Kidney (tissue), 14 donors: Measurements from ENCODE around the gene TXNL4A. TPM values are rescaled to one million over a fixed set of nuclear protein-coding genes. Genes with fewer than 3 reads are reported as not detected.

ENCODE experiments used
- DNase-seq, 5 donors: peaks; one replicate each; pipeline ENCODE4 v3.0.0-alpha.2; 2013 to 2020
- FAIRE-seq: peaks from 2 replicates; lab custom pipeline; 2012; peaks lifted over from hg19 to GRCh38; lab: Jason Lieb, UNC
- H3K27ac ChIP-seq, 2 donors: one replicate each; pipeline ENCODE4 v1.7.0; 2013; ENCODE audit warnings: low read depth in 2 of 2, low read length in 2 of 2, inconsistent platforms in 1 of 2
- H3K27me3 ChIP-seq: one replicate; pipeline ENCODE4 v1.7.1; 2013; ENCODE audit warnings: low read length, inconsistent platforms; ENCODE audit not compliant: control insufficient read depth, insufficient read depth
- H3K36me3 ChIP-seq, 3 donors: one replicate each; pipeline versions ENCODE4 v1.7.0 to v1.7.1; 2013; ENCODE audit warnings: low read length in 3 of 3, control low read depth in 1 of 3, inconsistent platforms in 1 of 3; ENCODE audit not compliant: insufficient read depth in 3 of 3, control insufficient read depth in 2 of 3
- H3K4me1 ChIP-seq, 3 donors: one replicate each; pipeline versions ENCODE4 v1.7.0 to v1.7.1; 2013; ENCODE audit warnings: low read length in 3 of 3, inconsistent platforms in 1 of 3, low read depth in 1 of 3; ENCODE audit not compliant: control insufficient read depth in 2 of 3, insufficient read depth in 2 of 3
- H3K4me3 ChIP-seq, 3 donors: one replicate each; pipeline versions ENCODE4 v1.7.0 to v1.8.1; 2013; ENCODE audit warnings: low read length in 3 of 3, control low read depth in 1 of 3, inconsistent platforms in 1 of 3
- H3K9ac ChIP-seq, 3 donors: one replicate each; pipeline versions ENCODE4 v1.7.0 to v1.7.1; 2013; ENCODE audit warnings: low read length in 3 of 3, control low read depth in 1 of 3, inconsistent platforms in 1 of 3
- H3K9me3 ChIP-seq, 3 donors: one replicate each; pipeline versions ENCODE4 v1.7.0 to v1.7.1; 2013; ENCODE audit warnings: low read length in 3 of 3, control low read depth in 1 of 3, inconsistent platforms in 1 of 3; ENCODE audit not compliant: control insufficient read depth in 2 of 3, insufficient read depth in 1 of 3
- intact Hi-C: fragments of 100-400 bp; cut with DNase I; formaldehyde crosslinking; loops from one replicate; pipeline ENCODE4 v1.11.1; 2022
- polyA plus RNA-seq: library from polyadenylated mRNA; stranded (reverse); fragments of 350-450 nt; fragmentation: Illumina TruSeq; extraction: RNeasy Lipid Tissue Mini Kit (QIAGEN cat#74804); gene quantifications from one replicate; pipeline ENCODE4 v1.2.3, GENCODE V29; 2014; ENCODE audit warnings: low read depth, low replicate concordance; ENCODE audit not compliant: insufficient read depth
- total RNA-seq: library from RNA; stranded (reverse); fragmentation: NEBNext Ultra II Directional; extraction: Animal tissue kit (Norgen Biotek cat#: 25700); gene quantifications from one replicate; pipeline ENCODE4 v1.2.1, GENCODE V29; 2021
- TF ChIP-seq, protein P1 (sequence below): IDR thresholded peaks from 3 replicates; pipeline ENCODE4 v1.5.1; 2012; ENCODE audit warnings: mild to moderate bottlenecking, moderate library complexity, borderline replicate concordance; ENCODE audit not compliant: insufficient read depth; ENCODE audit errors: extremely low read depth
- donor health status: control.
- donor health status: control.
- donor health status: control.
- donor health status: control.
- donor health status: control.
- donor health status: DM: yes; HTN: yes; CAD: no.
- donor health status: Normal renal cell carcinoma (clear cell type).

TXNL4A gene
- total and polyA plus RNA-seq, 2 donors from 2014 or later = 76.7 to 178 TPM

DNA sequence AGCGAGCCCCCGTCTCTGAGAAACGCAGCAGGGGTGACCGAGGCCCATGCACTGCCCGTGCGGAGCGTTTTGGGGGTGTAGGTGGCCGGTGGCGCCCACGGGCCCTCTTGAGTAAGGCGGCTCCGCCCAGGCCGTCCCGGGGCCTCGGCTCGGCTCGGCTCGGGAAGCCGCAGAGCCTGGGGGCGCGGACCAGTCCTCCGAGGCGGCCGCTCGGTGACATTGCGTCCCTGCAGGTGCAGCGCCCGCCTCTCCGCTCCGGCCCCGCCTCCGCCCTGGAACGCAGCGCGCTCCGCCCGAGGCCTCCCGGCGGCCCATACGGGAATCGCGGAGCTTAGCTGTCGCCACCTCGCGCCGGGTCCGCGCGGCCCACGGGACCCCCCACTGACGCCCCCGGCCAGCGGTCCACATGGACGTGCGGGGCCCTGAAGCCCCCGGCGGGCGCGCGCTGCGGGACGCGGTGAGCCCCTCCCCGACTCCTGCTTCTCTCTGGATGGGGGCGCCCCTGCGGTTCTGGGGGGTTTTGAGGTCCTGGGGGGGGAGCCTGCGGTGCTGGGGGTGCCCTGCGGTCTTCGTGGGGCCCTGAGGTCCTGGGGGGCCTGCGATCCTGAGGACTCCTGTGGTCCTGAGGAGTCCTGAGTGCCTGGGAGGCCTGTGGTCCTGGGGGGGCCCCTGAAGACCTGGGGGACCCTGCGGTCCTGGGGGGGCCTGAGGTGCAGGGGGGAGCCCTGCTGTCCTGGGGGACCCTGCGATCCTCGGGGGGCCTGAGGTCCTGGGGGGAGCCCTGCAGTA, 23.8 kb downstream of the TXNL4A start, which contains the start of gene HSBP1L1:
HSBP1L1 (plus strand) TSS at position 314 of the 789 bp plus-strand sequence; CDS start at position 407, 93 bp downstream.
- Histone ChIP-seq H3K27ac (peak within 1 kb of the TSS; percentile 80 to 88), H3K9ac (peak within 1 kb of the TSS in 2 of 3 donors; percentile 44 to 61), H3K4me3 (peak within 1 kb of the TSS; percentile 38 to 66 (median 45)), H3K36me3 (peaks cover 0 to 6% (median 0%) of the 10 kb centered on the region in 3 donors), H3K9me3 (no peaks in the 10 kb centered on the region), H3K27me3 (no peaks in the 10 kb centered on the region), H3K4me1 (peaks cover 0 to 10% (median 7%) of the 10 kb centered on the region in 3 donors)
- intact Hi-C loops = no loop called here
- TF ChIP-seq, protein P1, sequence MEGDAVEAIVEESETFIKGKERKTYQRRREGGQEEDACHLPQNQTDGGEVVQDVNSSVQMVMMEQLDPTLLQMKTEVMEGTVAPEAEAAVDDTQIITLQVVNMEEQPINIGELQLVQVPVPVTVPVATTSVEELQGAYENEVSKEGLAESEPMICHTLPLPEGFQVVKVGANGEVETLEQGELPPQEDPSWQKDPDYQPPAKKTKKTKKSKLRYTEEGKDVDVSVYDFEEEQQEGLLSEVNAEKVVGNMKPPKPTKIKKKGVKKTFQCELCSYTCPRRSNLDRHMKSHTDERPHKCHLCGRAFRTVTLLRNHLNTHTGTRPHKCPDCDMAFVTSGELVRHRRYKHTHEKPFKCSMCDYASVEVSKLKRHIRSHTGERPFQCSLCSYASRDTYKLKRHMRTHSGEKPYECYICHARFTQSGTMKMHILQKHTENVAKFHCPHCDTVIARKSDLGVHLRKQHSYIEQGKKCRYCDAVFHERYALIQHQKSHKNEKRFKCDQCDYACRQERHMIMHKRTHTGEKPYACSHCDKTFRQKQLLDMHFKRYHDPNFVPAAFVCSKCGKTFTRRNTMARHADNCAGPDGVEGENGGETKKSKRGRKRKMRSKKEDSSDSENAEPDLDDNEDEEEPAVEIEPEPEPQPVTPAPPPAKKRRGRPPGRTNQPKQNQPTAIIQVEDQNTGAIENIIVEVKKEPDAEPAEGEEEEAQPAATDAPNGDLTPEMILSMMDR = no peak
- FAIRE-seq = no peak
- peak; percentile 79 to 91 (median 86) for DNase-seq

DNA sequence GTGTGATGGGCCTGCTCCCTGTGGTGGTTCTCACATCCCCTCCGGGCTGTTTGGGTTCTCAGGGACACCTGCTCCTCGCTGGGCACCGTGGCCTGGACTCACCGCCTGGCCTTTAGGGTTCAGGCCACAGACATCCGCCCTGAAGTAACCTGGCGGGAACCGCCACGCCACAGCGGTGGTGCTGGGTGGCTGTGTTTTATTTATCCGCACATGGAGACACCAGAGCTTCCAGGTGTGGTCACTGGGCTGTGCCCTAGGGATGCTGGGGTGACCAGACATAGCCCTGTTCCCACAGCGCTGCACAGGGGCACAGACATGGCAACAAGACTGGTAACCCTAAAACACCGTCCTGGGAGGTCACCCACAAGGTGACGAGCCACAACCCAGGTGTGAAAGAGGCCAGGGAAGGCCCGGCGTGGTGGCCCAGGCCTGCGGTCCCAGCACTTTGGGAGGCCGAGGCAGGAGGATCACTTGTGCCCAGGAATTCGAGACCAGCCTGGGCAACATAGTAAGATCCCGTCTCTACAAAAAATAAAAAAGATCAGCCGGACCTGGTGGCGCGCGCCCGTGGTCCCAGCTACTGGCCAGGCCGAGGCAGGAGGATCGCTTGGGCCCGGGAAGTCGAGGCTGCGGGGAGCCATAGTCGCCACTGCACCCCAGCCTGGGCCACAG, 24.6 kb downstream of the TXNL4A start:
- intact Hi-C loops = no loop called here
- peak overlapping the region in 1 of 3 donors; percentile 66 for H3K4me3 ChIP-seq
- TF ChIP-seq, protein P1 = no peak
- H3K27me3 ChIP-seq = no peaks in the 10 kb centered on the region
- H3K36me3 ChIP-seq = peaks cover 0 to 6% (median 0%) of the 10 kb centered on the region in 3 donors
- H3K9me3 ChIP-seq = no peaks in the 10 kb centered on the region
- H3K4me1 ChIP-seq = peaks cover 0 to 10% (median 7%) of the 10 kb centered on the region in 3 donors
- peak overlapping the region; percentile 53 to 80 for H3K27ac ChIP-seq
- no peak for FAIRE-seq
- H3K9ac ChIP-seq = peak overlapping the region in 2 of 3 donors; percentile 32 to 61
- DNase-seq = peak in 2 of 5 donors; percentile 56 to 58

DNA sequence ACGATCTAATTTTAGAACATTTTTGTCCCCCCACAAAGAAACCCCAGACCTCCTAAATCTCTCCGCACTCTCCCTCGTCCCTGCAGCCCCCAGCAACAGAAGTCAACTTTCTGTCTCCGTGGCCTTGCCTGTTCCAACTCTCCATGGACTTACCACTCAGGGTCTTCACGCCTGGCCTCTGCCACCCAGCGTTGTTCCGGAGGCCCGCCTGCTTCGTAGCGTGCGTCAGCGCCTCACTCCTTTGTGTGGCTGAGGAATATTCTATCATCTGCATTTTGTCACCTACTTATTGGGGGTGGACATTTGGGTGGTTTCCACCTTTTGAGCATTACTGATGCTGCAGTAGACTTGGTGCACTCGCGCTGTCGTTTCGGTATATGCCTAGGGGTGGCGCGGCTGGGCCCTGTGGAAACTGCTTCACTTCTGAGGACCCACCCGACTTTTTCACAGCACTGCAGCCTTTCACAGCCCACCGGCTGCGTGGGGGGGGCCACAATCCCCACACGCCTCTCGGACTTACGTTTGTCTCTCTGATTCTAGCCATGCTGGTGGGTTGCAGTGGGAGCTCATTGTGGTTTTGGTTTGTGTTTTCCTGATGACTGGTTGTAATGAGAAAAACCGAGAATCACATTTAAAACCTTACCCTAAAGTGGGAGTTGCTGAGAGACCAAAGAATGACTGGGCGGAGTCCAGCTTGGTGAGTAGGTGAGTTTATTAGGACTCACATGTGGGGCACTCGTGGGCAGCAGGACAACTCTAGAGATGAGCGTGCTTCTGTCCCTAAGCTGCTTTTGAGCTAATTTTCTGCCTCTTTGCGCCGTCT, 25.3 kb downstream of the TXNL4A start:
- no peak overlapping the region for H3K9ac ChIP-seq
- TF ChIP-seq, protein P1 = no peak
- H3K9me3 ChIP-seq = no peaks in the 10 kb centered on the region
- H3K27me3 ChIP-seq = no peaks in the 10 kb centered on the region
- no peak overlapping the region for H3K4me3 ChIP-seq
- intact Hi-C loops = no loop called here
- peaks cover 0 to 4% (median 0%) of the 10 kb centered on the region in 3 donors for H3K36me3 ChIP-seq
- DNase-seq (peak in 1 of 5 donors; percentile 36), FAIRE-seq (no peak)
- no peak overlapping the region for H3K27ac ChIP-seq
- peaks cover 0 to 10% (median 7%) of the 10 kb centered on the region in 3 donors for H3K4me1 ChIP-seq
